Ramos (cell line): ENCODE data around the gene HIC2.
"Not testable (repeated sequence)": the region's sequence is repeated elsewhere in the genome, so short reads cannot be mapped to it uniquely, and the experiment has no call there.

Source experiments
- in situ Hi-C: fragments of 300-500 bp; cut with MboI; formaldehyde crosslinking; loops from one replicate; pipeline ENCODE4 v1.14.3; 2022; ENCODE audit warnings: low sequenced_read_pairs; ENCODE audit not compliant: unreplicated experiment

The HIC2 gene

GRCh38 chr22:21489149-21489680 is 72.0 kb downstream of the HIC2 start:
- in situ Hi-C loops = not testable (repeated sequence)

GRCh38 chr22:21490556-21490955 is 73.4 kb downstream of the HIC2 start:
- in situ Hi-C loops = not testable (repeated sequence)

- in situ Hi-C loops = not testable (repeated sequence)
Observed at GRCh38 chr22:21492271-21492670, 75.1 kb downstream of the HIC2 start.

- in situ Hi-C loops = not testable (repeated sequence)
Observed at GRCh38 chr22:21493789-21494782, 76.9 kb downstream of the HIC2 start.

DNA sequence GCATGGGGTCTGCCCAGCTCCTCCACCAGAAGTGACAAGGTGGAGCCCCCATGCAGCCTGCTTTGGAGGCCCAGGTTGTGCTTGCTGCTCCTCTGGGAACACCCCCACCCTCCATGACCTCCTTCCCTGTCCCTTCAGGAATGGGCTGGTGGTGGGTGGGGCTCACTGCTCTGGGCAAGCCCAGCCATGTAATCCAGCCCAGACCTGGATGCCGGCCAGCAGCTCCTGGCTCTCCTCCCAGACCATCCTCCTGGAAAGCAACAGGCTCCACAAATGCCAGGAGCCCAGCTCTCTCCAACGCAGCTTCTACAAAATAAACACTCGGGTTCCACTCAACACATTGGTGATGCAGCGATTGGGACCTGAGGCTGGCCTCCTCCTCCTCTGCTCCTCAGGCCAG is 80.8 kb downstream of the HIC2 start:
- in situ Hi-C loops = not testable (repeated sequence)

GRCh38 chr22:21498489-21498888 is 81.3 kb downstream of the HIC2 start:
- in situ Hi-C loops = not testable (repeated sequence)

- in situ Hi-C loops = not testable (repeated sequence)
Observed at GRCh38 chr22:21499623-21500506, 82.7 kb downstream of the HIC2 start.
